Tibial nerve (tissue), 4 donors: ENCODE measurements around the gene ALOX15B. TPM values are rescaled to one million over a fixed set of nuclear protein-coding genes. Genes with fewer than 3 reads are reported as not detected.
A peak's percentile ranks its signal among the peaks of the same experiment; 100 is the strongest.

Source experiments
- DNase-seq, 2 donors: peaks; one replicate each; pipeline ENCODE4 v3.0.0-alpha.2; 2019; ENCODE audit warnings: low spot score in 2 of 2
- H3K27ac ChIP-seq, 4 donors: fragments of 200-600 bp; sonication (generic) in 3 of 4; one replicate each; pipeline ENCODE4 v1.5.1; 2017 to 2019; ENCODE audit warnings: mild to moderate bottlenecking in 1 of 4
- H3K27me3 ChIP-seq, 2 donors: fragments of 200-600 bp; sonication (generic) in 1 of 2; one replicate each; pipeline versions ENCODE4 v1.5.1 to v1.6.0; 2017 to 2019
- H3K36me3 ChIP-seq, 3 donors: fragments of 200-600 bp; sonication (generic); one replicate each; pipeline ENCODE4 v1.5.1; 2018 to 2019
- H3K4me1 ChIP-seq, 4 donors: fragments of 200-600 bp; sonication (generic) in 3 of 4; one replicate each; pipeline ENCODE4 v1.5.1; 2017 to 2019
- H3K4me3 ChIP-seq, 4 donors: fragments of 200-600 bp; sonication (generic) in 3 of 4; one replicate each; pipeline ENCODE4 v1.5.1; 2017 to 2019; ENCODE audit warnings: mild to moderate bottlenecking in 1 of 4, moderate library complexity in 1 of 4
- H3K9me3 ChIP-seq, 4 donors: fragments of 200-600 bp; sonication (generic) in 3 of 4; one replicate each; pipeline ENCODE4 v1.5.1; 2017 to 2019
- CTCF ChIP-seq, 5 experiments: fragments of 200-600 bp in 3 of 5; fragments of 450-650 bp in 2 of 5; sonication (generic) in 3 of 5; IDR thresholded peaks; one replicate each; pipeline ENCODE4 v1.5.1; 2016 to 2019; ENCODE audit warnings: antibody characterized with exemption in 5 of 5, mild to moderate bottlenecking in 3 of 5, moderate library complexity in 2 of 5
- EP300 ChIP-seq, 2 donors: sonication (generic); formaldehyde crosslinking; IDR thresholded peaks; one replicate each; pipeline ENCODE4 v1.6.1; 2017; ENCODE audit warnings: antibody characterized with exemption in 2 of 2, mild to moderate bottlenecking in 1 of 2
- POLR2A ChIP-seq, 2 donors: fragments of 450-650 bp; IDR thresholded peaks; one replicate each; pipeline ENCODE4 v1.6.1; 2017; ENCODE audit warnings: antibody characterized with exemption in 2 of 2, mild to moderate bottlenecking in 2 of 2, moderate library complexity in 2 of 2
- WGBS, 2 donors: methylation state at CpG; one replicate each; pipeline ENCODE4 v1.1.5; 2018; 5-methylcytosine and 5-hydroxymethylcytosine counted together
- total RNA-seq, 4 donors: library from RNA; depleted of rRNA; stranded (reverse); fragments of >200 nt; gene quantifications; one replicate each; pipeline ENCODE4 v1.1.0, GENCODE V29; 2016

ALOX15B gene
- 10 to 100 TPM in 2 of 4 donors, 1 to 10 TPM in 2; 3.8 to 22.8 (median 9.3) TPM for total RNA-seq

GRCh38 chr17:8038954-8039610, at the start of gene ALOX15B:
ALOX15B (plus strand) TSS chr17:8039059; CDS start chr17:8039156, 97 bp downstream.
- 7 to 11% methylated on average over 23 to 30 of the region's 37 CpGs for WGBS, 2 donors
- no peak within 1 kb of the TSS for H3K27ac ChIP-seq

GRCh38 chr17:7989781-7990655, 48.8 kb upstream of the ALOX15B start:
- 3 to 5% methylated on average over 49 to 59 of the region's 59 CpGs for WGBS, 2 donors

More at GRCh38 chr17:8038954-8039610, at the start of gene ALOX15B:
- Histone ChIP-seq H3K36me3 (no peaks in the 10 kb centered on the region), H3K4me3 (peak within 1 kb of the TSS; percentile 11 to 47 (median 20)), H3K9me3 (no peaks in the 10 kb centered on the region), H3K27me3 (peaks cover 0 to 45% of the 10 kb centered on the region in 2 donors), H3K4me1 (peaks cover 0 to 17% (median 4%) of the 10 kb centered on the region in 4 donors)
- TF ChIP-seq POLR2A (IDR thresholded peaks at IDR 0.05): no peak
- no peak for TF ChIP-seq CTCF (IDR thresholded peaks at IDR 0.05)
- TF ChIP-seq EP300 (IDR thresholded peaks at IDR 0.05): no peak
- no peak for DNase-seq

GRCh38 chr17:7992516-7992915, 46.3 kb upstream of the ALOX15B start:
- WGBS, 2 donors: 77 to 84% methylated on average over 2 of the region's 2 CpGs
- peaks cover 0 to 43% of the 10 kb centered on the region in 2 donors for H3K27me3 ChIP-seq

More at GRCh38 chr17:7989781-7990655, 48.8 kb upstream of the ALOX15B start:
- peak overlapping the region; percentile 11 to 63 (median 38) for H3K27ac ChIP-seq
- TF ChIP-seq POLR2A (IDR thresholded peaks at IDR 0.05) (no peak), CTCF (IDR thresholded peaks at IDR 0.05) (peak; percentile 93 to 97 (median 96)), EP300 (IDR thresholded peaks at IDR 0.05) (peak in 1 of 2 donors; percentile 27)
- no peaks in the 10 kb centered on the region for H3K36me3 ChIP-seq
- H3K4me3 ChIP-seq: peak overlapping the region; percentile 52 to 64 (median 54)
- H3K27me3 ChIP-seq: peaks cover 0 to 33% of the 10 kb centered on the region in 2 donors
- no peaks in the 10 kb centered on the region for H3K9me3 ChIP-seq
- peak; percentile 86 to 96 for DNase-seq
- peaks cover 0 to 18% (median 5%) of the 10 kb centered on the region in 4 donors for H3K4me1 ChIP-seq

GRCh38 chr17:7992924-7993323, 45.9 kb upstream of the ALOX15B start:
- Histone ChIP-seq H3K4me3 (no peak overlapping the region), H3K9me3 (no peaks in the 10 kb centered on the region), H3K4me1 (peaks cover 0 to 18% (median 5%) of the 10 kb centered on the region in 4 donors), H3K27me3 (peaks cover 0 to 47% of the 10 kb centered on the region in 2 donors), H3K27ac (no peak overlapping the region), H3K36me3 (no peaks in the 10 kb centered on the region)
- no peak for DNase-seq
- 69% methylated on average over 3 of the region's 3 CpGs for WGBS, 2 donors
- no peak for TF ChIP-seq POLR2A (IDR thresholded peaks at IDR 0.05)

More at GRCh38 chr17:7992516-7992915, 46.3 kb upstream of the ALOX15B start:
- peaks cover 0 to 18% (median 5%) of the 10 kb centered on the region in 4 donors for H3K4me1 ChIP-seq
- no peak overlapping the region for H3K4me3 ChIP-seq
- no peaks in the 10 kb centered on the region for H3K9me3 ChIP-seq
- no peak for TF ChIP-seq EP300 (IDR thresholded peaks at IDR 0.05)
- no peak for TF ChIP-seq CTCF (IDR thresholded peaks at IDR 0.05)
- no peak for TF ChIP-seq POLR2A (IDR thresholded peaks at IDR 0.05)
- H3K36me3 ChIP-seq: no peaks in the 10 kb centered on the region
- no peak for DNase-seq
- no peak overlapping the region for H3K27ac ChIP-seq

GRCh38 chr17:7993972-7994589, 44.8 kb upstream of the ALOX15B start:
- DNase-seq: no peak
- no peak for TF ChIP-seq POLR2A (IDR thresholded peaks at IDR 0.05)
- TF ChIP-seq EP300 (IDR thresholded peaks at IDR 0.05): no peak
- no peak for TF ChIP-seq CTCF (IDR thresholded peaks at IDR 0.05)
- WGBS, 2 donors: 86 to 89% methylated on average over 27 of the region's 27 CpGs

More at GRCh38 chr17:7993972-7994589, 44.8 kb upstream of the ALOX15B start:
- Histone ChIP-seq H3K36me3 (no peaks in the 10 kb centered on the region), H3K27ac (no peak overlapping the region), H3K27me3 (peaks cover 0 to 59% of the 10 kb centered on the region in 2 donors), H3K4me3 (no peak overlapping the region), H3K4me1 (peaks cover 0 to 15% (median 5%) of the 10 kb centered on the region in 4 donors), H3K9me3 (no peaks in the 10 kb centered on the region)
